Tibial nerve (tissue), 4 donors: ENCODE data around the gene OR5B17.

Experiments used
- CTCF ChIP-seq, 5 experiments: fragments of 200-600 bp in 3 of 5; fragments of 450-650 bp in 2 of 5; sonication (generic) in 3 of 5; IDR thresholded peaks; one replicate each; pipeline ENCODE4 v1.5.1; 2016 to 2019; ENCODE audit warnings: antibody characterized with exemption in 5 of 5, mild to moderate bottlenecking in 3 of 5, moderate library complexity in 2 of 5
- EP300 ChIP-seq, 2 donors: sonication (generic); formaldehyde crosslinking; IDR thresholded peaks; one replicate each; pipeline ENCODE4 v1.6.1; 2017; ENCODE audit warnings: antibody characterized with exemption in 2 of 2, mild to moderate bottlenecking in 1 of 2
- POLR2A ChIP-seq, 2 donors: fragments of 450-650 bp; IDR thresholded peaks; one replicate each; pipeline ENCODE4 v1.6.1; 2017; ENCODE audit warnings: antibody characterized with exemption in 2 of 2, mild to moderate bottlenecking in 2 of 2, moderate library complexity in 2 of 2

GRCh38 chr11:58334708-58335107, 24.2 kb downstream of the OR5B17 start:
- TF ChIP-seq CTCF (IDR thresholded peaks at IDR 0.05) (no peak), POLR2A (IDR thresholded peaks at IDR 0.05) (no peak), EP300 (IDR thresholded peaks at IDR 0.05) (no peak)
